ENCODE measurements around the gene UBR3. TPM values are rescaled to one million over a fixed set of nuclear protein-coding genes. Genes with fewer than 3 reads are reported as not detected.
A peak's percentile ranks its signal among the peaks of the same experiment; 100 is the strongest.

Gene UBR3
- total RNA-seq, 6 donors from 2014 or later: 27.8 to 126 (median 44.7) TPM

DNA sequence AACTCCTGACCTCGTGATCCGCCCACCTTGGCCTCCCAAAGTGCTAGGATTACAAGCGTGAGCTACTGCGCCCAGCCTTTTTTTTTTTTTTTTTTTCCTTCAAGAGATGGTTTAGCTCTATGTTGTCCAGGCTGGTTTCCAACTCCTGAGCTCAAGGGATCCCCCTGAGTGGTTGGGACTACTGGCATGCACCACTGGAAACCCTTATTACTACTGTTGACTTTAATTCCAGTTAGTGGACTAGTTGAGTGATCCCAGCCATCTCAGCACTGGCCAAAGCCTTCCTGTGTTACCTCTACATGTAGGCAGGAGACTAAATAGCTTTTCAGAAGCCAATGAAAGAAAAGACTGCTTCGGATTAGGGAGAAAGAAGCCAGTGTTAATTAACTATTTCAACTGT is 36.7 kb upstream of the UBR3 start:
- peaks cover 0 to 5% (median 4%) of the 10 kb centered on the region in 4 donors for H3K4me1 ChIP-seq
- 89 to 90% methylated on average over 5 of the region's 5 CpGs for WGBS, 2 donors
- no peak overlapping the region for H3K27ac ChIP-seq
- no peak for DNase-seq
- no peak overlapping the region for H3K4me3 ChIP-seq
- no peaks in the 10 kb centered on the region for H3K27me3 ChIP-seq
- TF ChIP-seq EP300 (IDR thresholded peaks at IDR 0.05) (no peak), POLR2AphosphoS5 (IDR thresholded peaks at IDR 0.05) (no peak), POLR2A (IDR thresholded peaks at IDR 0.05) (no peak)
- TF ChIP-seq, protein P1, sequence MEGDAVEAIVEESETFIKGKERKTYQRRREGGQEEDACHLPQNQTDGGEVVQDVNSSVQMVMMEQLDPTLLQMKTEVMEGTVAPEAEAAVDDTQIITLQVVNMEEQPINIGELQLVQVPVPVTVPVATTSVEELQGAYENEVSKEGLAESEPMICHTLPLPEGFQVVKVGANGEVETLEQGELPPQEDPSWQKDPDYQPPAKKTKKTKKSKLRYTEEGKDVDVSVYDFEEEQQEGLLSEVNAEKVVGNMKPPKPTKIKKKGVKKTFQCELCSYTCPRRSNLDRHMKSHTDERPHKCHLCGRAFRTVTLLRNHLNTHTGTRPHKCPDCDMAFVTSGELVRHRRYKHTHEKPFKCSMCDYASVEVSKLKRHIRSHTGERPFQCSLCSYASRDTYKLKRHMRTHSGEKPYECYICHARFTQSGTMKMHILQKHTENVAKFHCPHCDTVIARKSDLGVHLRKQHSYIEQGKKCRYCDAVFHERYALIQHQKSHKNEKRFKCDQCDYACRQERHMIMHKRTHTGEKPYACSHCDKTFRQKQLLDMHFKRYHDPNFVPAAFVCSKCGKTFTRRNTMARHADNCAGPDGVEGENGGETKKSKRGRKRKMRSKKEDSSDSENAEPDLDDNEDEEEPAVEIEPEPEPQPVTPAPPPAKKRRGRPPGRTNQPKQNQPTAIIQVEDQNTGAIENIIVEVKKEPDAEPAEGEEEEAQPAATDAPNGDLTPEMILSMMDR (IDR thresholded peaks at IDR 0.05): no peak
- H3K9me3 ChIP-seq: no peaks in the 10 kb centered on the region
- H3K36me3 ChIP-seq: no peaks in the 10 kb centered on the region
- no peak for ATAC-seq (ENCODE audit: low FRiP score in 2 of 2)

DNA sequence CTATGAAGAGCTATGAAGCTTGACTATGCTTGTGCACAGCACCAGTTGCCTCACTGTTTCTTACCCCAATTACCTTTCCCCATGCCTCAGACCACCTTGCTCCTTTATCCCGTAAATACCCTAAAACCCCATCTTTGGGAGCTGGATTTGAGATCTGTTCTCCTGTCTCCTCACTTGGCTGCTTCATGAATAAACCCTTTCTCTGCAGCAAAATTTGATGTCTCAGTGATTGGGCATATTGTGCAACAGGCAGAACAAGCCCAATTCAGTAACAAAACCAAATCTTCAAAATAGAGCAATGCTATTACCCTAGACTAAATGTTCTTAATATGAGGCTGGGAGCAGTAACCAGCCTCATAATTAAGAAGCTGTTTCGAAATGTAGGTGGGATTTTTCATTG is 32.1 kb upstream of the UBR3 start:
- Histone ChIP-seq H3K4me1 (peaks cover 4 to 9% (median 6%) of the 10 kb centered on the region in 4 donors), H3K27ac (no peak overlapping the region), H3K36me3 (no peaks in the 10 kb centered on the region), H3K4me3 (no peak overlapping the region), H3K9me3 (no peaks in the 10 kb centered on the region), H3K27me3 (no peaks in the 10 kb centered on the region)
- ATAC-seq (ENCODE audit: low FRiP score in 2 of 2) (no peak), DNase-seq (no peak)
- TF ChIP-seq EP300 (IDR thresholded peaks at IDR 0.05) (no peak), POLR2AphosphoS5 (IDR thresholded peaks at IDR 0.05) (no peak), POLR2A (IDR thresholded peaks at IDR 0.05) (no peak)
- TF ChIP-seq, protein P1 (IDR thresholded peaks at IDR 0.05): no peak
- WGBS, 2 donors: 69 to 95% methylated on average over 2 of the region's 2 CpGs

- ATAC-seq (ENCODE audit: low FRiP score in 2 of 2) (no peak), DNase-seq (no peak)
- Histone ChIP-seq H3K27me3 (no peaks in the 10 kb centered on the region), H3K9me3 (no peaks in the 10 kb centered on the region), H3K4me1 (peaks cover 5 to 16% (median 8%) of the 10 kb centered on the region in 4 donors), H3K36me3 (peaks cover 0 to under 1% (median under 1%) of the 10 kb centered on the region in 4 donors), H3K4me3 (no peak overlapping the region), H3K27ac (no peak overlapping the region)
- TF ChIP-seq EP300 (IDR thresholded peaks at IDR 0.05) (no peak), POLR2A (IDR thresholded peaks at IDR 0.05) (no peak), POLR2AphosphoS5 (IDR thresholded peaks at IDR 0.05) (no peak)
- TF ChIP-seq, protein P1 (IDR thresholded peaks at IDR 0.05): no peak
- WGBS, 2 donors: 77 to 83% methylated on average over 6 of the region's 6 CpGs
Observed at GRCh38 chr2:169796441-169796840, 30.8 kb upstream of the UBR3 start.

- DNase-seq (no peak), ATAC-seq (ENCODE audit: low FRiP score in 2 of 2) (no peak)
- peaks cover 0 to 11% (median 3%) of the 10 kb centered on the region in 4 donors for H3K36me3 ChIP-seq
- no peaks in the 10 kb centered on the region for H3K27me3 ChIP-seq
- TF ChIP-seq POLR2A (IDR thresholded peaks at IDR 0.05): no peak
- TF ChIP-seq, protein P1 (IDR thresholded peaks at IDR 0.05): no peak
- no peaks in the 10 kb centered on the region for H3K9me3 ChIP-seq
- H3K4me1 ChIP-seq: peaks cover 8 to 16% (median 8%) of the 10 kb centered on the region in 4 donors
- no peak overlapping the region for H3K27ac ChIP-seq
- H3K4me3 ChIP-seq: no peak overlapping the region
- WGBS, 2 donors: 86 to 95% methylated on average over 5 of the region's 5 CpGs
Observed at GRCh38 chr2:169797601-169798000, 29.7 kb upstream of the UBR3 start.

DNA sequence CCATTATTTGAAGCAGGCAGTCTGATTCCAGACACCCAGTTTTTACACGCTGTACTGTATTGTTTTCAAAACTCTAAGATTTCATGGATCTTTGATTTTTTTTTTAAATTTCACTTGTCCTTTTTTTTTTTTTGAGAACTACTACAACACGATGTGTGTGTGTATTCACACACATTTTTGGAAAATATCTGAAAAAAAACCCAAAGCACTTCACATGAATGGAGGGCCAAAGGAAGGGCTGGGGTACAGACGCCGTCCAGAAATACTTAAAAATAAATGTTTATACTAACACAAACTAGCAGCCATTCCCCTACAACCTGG is 28.9 kb upstream of the UBR3 start:
- peak overlapping the region; percentile 71 to 99 (median 86) for H3K4me3 ChIP-seq
- TF ChIP-seq POLR2AphosphoS5 (IDR thresholded peaks at IDR 0.05) (no peak), POLR2A (IDR thresholded peaks at IDR 0.05) (no peak), EP300 (IDR thresholded peaks at IDR 0.05) (no peak)
- TF ChIP-seq, protein P1 (IDR thresholded peaks at IDR 0.05): no peak
- peak overlapping the region; percentile 78 to 91 (median 85) for H3K27ac ChIP-seq
- 10 to 12% methylated on average over 4 of the region's 4 CpGs for WGBS, 2 donors
- no peaks in the 10 kb centered on the region for H3K9me3 ChIP-seq
- DNase-seq (no peak), ATAC-seq (ENCODE audit: low FRiP score in 2 of 2) (no peak)
- peaks cover 8 to 16% (median 8%) of the 10 kb centered on the region in 4 donors for H3K4me1 ChIP-seq
- peaks cover 0 to 19% (median 5%) of the 10 kb centered on the region in 4 donors for H3K36me3 ChIP-seq
- H3K27me3 ChIP-seq: no peaks in the 10 kb centered on the region
